Activated CD8-positive, alpha-beta memory T cell treated with anti-CD3 and anti-CD28 coated beads, Interleukin-2, amount 50 U/mL, for 24 hours (primary cell): ENCODE measurements around the gene KREMEN2.
A peak's percentile ranks its signal among the peaks of the same experiment; 100 is the strongest.

ENCODE experiments used
- DNase-seq: peaks from one replicate; pipeline ENCODE4 v3.0.0-alpha.2; 2020; ENCODE audit errors: extremely low read depth

The KREMEN2 gene

DNA sequence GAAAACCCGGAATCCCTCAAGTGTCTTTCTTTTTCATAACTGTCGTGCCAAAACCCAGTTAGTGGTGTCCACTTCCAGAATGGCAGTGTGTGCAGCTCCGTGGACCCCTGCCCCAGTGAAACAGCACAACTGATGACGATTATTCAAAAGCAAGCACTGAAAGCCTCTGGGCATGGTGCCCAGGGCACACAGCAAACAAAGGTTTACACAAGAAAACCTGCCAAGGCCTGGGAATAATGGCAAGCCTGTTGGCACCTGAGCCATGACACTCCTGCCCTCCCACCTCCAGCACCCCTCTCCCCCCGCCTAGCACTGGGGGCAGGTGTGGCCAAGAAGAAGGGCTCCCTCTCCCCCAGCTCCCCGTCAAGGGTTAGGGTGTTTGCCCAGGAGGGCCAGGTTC lies 13.4 kb downstream of the KREMEN2 start:
- DNase-seq, result no peak

DNA sequence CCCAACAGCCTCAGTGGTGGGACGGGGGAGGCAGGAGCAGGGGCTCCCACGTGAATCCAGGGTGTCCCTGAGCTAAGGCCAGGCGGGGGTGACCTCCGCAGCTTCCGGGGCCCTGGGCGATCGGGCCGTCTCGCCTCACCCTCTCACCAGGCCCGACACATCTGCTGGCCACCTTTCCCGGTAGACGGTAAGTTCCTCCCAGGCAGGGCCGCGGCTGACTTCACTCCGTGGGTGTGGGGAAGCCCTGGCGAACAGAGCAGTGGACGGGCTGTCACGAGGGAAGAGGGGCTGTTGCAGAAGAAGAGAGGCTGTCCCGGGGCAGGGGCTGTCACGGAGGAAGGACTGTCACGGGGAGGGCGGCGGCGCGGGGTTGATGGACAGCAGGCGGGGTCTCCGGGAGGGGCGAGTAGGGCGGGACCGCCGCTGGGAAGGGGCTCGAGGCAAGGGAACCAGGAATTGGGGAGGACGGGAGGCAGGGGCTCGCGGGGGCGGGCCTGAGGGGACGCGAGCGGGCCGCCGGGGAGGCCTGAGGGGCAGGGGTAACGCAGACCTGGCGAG lies 15.7 kb downstream of the KREMEN2 start:
- no peak for DNase-seq

DNA sequence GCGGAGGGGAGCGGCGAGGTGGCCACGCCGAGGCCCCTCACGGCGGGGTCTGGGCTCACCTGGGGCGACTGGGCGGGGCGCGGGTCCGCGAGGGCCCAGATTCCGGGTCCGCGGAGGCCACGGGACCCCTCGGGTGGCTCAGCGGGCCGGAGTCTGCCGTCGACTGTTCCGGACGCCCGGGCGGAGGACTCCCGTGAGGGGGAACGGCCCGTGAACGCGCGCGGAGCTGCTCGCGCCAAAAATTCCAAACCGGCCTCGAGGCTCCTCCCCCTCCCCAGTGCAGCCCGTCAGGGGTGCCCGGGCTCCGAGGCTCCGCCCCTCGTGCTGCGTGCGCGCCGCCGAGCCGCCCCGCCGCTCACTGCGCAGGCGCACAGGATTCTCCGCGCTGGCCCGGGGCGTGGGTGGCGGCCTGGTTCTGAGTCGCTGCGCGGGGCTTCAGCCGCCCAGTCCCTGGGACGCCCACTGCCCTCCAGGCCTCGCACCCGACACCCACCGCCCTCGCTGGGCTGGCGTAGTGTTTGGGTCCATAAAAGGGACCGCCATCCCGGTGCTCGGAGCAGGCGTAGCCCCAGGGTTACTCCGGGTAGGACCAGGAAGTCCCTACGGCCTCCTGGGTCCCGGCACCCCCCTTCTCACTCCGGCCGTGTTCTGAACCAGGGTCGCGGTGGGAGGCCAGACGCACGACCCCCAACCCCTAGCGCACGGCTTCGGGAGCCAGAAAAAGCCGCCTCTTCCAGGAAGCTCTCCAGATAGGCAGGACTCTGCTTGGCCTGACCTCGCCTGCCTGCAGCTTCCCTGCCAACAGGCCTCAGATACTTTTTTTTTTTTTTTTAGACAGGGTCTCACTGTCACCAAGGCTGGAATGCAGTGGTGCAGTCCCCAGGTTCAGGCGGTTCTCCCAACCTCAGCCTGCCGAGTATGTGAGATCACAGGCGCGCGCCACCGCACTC lies 16.4 kb downstream of the KREMEN2 start, which contains the start of gene PKMYT1:
PKMYT1 (minus strand) TSS at position 220 of the 950 bp plus-strand sequence. CDS start 789 bp downstream, outside the sequence.
- DNase-seq, result peak; percentile 75

DNA sequence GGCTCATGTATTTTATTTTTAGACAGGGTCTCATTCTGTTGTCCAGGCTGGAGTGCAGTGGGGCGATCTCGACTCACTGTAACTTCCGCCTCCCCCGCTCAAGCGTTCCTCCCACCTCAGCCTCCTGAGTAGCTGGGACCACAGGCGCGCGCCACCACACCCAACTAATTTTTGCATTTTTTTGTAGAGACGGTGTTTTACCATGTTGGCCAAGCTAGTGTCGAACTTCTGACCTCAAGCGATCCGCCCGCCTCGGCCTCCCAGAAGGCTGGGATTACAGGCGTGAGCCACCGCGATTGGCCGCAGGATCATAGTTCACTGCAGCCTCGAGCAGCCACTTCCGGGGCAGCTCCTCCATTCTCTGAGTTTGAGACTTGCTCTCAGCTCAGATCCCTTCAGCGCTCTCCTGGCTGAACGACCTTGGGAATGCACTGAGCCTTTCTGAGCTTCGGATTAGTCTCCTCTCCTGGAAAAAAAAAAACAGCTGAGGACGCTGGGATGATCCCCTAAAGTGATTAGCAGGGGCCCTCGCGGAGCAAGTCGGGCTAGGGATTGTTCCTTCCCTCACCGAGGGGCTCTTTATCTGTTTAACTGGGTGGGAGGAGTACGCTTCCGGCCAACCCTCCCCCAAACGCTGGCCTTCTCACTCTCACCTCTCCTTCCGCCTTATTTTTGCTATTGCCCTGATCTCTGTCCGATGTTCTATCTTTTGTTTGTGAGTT lies 17.3 kb downstream of the KREMEN2 start:
- no peak for DNase-seq

DNA sequence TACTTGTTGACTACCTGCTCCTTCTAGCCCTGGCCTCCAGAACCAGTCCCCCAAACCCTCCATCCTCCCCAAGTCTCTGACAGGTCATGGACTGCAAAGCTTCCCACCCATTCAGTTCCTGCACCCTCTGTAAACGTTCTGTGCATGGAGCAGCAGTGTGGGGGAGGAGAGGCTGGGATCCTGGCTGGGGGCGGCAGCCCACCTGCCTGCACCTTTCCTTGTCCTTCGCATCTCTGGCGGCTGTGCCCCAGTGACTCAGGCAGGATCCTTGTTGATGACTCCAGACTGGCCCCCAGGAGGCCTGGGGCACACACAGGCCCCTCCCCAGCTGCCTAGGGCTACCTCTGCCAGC lies 17.8 kb downstream of the KREMEN2 start:
- no peak for DNase-seq

DNA sequence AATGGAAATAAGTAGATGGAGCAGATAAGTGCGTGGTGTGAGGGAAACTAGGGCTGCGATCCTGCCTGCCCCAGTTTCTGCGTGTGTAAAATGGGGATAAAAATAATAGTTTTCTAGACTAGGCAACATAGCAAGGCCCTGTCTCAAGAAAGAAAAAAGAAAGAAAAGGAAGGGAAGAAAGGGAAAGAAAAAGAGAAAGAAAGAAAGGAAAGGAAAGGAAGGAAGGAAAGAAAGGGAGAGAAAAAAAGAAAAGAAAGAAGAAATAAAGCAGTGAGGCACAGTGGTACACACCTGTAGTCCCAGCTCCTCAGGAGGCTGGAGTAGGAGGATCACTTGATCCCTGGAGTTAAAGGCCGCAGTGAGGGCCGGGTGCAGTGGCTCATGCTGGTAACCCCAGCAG lies 18.3 kb downstream of the KREMEN2 start:
- no peak for DNase-seq

DNA sequence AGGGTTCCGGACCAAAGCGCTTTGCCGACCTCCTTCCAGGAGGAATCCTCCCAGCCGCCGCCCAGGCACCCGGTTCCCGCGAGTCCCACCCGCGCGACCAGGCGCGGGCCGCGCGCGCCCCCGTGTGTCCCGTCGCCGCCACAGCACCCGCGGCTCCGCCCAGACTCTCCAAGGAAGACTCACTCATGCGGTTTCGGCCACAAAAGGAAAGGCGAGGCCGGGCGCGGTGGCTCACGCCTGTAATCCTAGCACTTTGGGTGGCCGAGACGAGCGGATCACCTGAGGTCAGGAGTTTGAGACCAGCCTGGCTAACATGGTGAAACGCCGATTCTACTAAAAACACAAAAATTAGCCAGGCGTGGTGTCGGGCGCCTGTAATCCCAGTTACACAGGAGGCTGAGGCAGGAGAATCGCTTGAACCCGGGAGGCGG lies 19.6 kb downstream of the KREMEN2 start:
- no peak for DNase-seq

DNA sequence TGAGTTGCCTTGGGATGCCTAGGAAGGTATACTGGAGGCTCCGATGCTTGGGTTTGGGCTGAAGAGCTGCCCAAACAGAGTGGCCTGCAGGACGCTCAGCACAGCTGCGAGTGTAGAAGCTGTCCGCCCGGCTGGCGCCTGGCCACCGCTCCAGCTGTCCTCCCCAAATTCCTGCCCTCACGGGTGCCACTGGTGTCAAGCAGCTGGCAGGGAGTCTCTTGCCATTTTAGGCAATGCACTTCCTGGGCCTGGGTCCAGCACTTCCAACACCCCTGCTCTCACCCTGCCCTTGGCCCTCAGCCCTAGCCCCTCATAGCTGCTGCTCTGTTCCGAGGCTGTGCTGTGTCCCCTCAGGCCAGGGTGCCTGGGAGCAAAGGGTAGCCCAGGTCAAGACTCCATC lies 21.4 kb downstream of the KREMEN2 start:
- no peak for DNase-seq

DNA sequence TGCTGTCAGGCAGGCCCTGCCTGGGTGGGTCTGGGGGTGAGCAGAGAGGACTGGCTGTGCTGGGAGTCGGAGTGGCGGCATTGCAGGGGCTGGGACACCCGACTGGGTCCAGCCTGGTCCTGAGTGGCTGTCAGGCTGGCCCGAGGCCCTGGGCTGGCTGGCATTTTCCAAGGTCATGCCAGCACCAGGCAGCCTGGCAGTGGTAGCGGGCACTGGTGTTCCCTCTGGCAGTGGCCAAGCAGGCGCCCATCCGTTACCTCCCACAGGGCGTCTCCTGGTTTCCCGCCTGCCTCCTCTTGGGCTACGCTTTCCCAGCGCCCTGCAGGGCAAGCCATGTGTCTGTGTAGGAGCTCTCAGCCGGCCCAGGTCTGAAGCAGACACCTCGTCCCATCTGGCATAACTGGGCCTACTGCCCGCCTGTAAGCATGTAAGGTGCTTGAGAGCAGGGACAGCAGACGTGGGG lies 21.8 kb downstream of the KREMEN2 start:
- DNase-seq, result no peak

DNA sequence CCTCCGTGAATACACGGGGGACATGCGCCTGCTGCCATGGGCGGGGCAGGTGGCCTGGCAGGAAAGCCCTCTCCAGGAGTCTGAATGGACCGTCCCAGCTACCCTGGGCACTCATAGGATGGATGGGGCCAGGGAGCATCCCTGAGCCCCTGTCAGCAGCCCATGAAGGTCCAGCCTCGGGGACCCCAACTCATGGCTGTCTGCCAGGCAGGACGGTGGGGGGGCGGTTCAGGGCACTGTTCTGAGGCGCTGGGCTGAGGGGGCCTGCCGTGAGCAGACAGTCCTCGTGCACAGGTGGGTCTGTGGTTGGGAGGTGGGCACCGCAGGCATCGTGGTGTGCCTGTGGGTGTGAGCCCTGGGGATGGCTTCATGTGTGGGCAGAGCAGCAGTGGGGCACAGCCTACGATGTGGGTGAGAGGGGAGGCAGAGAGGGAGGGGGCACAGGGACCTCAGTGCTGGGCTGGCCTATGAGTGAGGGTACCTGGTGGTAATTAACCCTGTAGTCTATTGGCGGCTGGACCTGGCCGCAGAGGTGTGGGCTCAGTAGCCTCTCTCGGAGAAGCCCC lies 22.6 kb downstream of the KREMEN2 start:
- no peak for DNase-seq

DNA sequence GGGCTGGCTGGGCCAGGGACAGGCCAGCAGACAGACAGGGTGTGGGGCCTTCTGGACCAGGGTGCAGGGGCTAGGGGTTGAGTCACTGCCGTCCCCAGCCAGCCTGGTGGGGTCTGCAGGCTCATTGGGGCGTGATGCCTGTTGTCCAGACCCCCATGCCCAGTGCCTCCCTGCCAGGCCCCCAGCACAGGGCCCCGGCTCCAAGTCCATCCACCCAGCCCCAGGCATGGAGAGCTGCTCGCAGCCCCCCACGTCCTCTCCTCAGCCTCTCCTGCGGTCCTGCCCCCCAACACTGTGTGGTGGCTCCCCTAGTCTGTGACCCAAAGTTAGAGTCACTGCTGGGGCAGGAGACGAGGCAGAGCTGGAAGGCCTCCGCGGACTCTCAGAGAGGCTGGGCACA lies 23.2 kb downstream of the KREMEN2 start:
- DNase-seq, result no peak

DNA sequence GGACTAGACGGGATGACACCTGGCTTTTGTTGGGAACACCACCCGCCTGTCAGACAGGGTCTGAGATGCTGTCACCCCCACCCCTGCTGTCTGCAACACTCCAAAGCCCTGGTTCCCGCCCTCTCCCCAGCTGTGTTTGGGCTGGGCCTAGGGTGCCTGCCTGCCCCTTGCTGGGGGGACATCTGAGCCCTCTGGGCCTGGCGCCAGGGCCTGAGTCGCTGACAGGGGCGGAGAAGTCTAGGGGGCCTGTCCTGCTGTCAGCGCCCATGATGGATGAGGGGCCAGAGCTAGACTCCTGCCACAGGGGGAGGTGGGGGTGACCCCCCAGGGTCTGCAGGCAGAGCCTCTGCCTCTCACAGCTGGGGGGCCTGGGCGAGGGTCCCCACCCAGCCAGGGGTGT lies 23.8 kb downstream of the KREMEN2 start:
- DNase-seq, result no peak

DNA sequence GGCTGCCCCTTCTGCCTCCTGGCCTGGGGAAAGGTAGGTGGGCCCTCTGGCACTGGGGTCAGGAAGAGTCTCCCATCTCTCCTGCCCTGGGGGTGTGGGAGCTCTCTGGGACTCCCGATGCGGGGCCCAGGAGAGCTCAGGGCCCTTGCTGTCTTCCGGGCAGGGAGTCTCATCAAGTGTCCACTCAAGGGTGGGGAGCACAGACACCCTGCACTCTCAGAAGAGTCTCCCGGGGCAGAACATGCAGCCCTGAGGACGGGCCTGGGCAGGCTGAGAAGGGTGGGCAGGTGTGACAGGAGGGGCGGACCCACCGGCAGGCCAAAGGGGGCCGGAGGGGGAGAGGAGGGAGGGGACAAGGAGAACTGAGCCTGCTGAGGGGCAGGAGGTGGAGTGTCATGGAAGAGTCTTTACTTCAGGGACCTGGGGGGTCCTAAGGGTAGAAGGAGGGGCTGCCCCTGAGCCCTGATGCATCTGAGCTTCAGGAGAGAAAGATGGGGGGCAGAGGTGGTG lies 24.6 kb downstream of the KREMEN2 start:
- DNase-seq, result no peak

DNA sequence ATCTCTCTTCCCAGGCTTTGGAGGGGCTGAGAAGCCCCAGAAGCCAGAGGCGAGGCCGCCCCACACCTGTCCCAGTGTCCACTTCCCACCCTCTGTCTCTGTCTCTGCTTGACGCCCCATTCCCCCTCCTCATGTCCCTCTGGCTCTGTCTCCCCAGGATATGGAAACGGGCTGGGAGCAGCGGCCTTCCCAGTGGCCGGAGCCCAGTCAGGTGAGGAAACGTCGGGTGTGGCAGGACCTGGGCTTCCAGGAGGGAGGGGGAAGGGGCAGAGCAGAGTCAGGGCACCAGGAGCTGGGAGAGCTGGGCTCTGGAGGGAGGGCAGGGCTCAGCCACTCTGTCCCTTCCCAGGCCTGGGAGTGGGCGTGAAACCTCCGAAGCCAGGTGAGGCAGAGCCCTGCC lies 26.8 kb downstream of the KREMEN2 start:
- no peak for DNase-seq

DNA sequence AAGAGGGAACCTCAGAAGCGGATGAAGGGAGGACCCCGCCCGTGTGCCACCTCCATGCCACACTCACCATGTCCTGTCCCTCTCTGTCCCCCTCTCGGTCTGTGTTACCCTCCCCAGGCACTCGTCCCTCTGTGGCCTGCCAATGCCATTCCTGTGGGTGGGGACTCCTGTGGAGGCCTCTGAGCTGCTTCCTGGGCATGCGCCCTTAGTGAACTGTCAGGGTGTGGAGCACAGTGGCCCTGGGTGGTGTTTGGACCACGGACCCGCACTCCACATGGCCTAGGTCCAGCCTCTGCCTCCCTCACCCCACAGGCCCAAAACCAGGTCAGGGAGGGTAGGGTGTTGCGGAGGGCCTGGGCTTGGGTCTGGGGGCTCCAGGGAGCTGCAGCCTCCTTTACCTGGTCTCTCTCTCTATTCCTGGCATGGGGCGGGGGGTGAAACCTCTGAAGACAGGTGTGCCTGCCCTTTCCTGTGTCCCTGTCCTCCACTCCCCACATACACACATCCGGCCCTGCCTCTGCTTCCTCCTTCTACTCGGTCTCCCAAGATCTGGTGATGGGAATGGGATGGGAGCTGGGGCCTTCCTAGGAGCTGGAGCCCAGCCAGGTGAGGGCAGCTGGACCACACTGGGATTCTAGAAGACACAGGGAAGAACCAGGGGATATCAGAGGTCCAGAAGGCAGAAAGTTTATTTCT lies 27.6 kb downstream of the KREMEN2 start:
- DNase-seq, result no peak

DNA sequence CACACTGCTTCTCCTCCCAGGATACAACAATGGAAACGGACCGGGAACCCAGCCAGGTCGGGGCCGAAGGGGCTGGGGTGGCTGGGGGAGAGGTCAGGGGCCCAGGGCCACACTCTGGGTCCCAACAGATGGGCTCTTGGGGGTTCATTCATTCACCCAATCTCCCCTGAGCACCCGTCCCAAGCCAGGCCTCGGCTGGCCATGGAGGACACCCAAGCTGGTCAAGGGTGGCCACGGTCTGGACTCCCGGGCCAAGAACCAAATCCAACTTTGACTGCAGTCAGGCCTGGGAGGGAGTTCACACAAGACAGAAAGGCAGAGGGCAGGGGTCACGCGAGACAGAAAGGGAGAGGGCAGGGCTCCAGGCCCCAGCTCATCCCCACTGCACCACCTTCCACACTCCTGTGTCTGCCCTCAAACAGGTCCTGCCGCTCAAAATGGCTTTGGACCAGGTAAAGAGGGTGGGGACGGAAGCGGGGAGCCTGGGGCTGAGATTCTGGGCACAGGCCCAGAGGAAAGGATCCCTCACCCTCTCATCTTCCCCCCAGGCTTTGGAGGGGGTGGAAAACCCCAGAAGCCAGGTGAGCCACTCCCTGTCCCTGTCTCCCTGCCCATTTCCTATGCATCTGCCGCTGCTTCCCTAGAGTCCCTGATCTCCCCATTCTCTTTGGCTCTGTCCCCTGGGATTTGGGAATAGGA lies 28.5 kb downstream of the KREMEN2 start:
- no peak for DNase-seq

DNA sequence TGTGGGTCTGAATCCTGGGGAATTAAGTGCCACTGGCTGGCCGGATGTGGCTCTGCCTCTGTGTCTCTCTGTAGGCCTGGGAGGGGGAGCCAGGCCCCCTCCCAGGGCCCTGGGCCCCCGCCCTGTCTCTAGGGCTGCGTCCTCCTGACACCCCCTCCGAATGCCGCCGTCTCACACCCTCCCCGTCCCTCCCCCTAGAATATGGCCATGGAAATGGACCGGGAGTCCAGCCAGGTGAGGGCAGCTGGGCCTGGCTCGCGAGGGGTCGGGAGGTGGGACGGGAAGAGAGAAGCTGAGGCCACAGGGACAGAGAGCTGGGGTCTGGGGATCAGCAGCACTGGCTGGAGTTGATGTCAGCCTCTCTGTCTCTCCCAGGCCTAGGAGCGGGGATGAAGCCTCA lies 32.2 kb downstream of the KREMEN2 start:
- no peak for DNase-seq

DNA sequence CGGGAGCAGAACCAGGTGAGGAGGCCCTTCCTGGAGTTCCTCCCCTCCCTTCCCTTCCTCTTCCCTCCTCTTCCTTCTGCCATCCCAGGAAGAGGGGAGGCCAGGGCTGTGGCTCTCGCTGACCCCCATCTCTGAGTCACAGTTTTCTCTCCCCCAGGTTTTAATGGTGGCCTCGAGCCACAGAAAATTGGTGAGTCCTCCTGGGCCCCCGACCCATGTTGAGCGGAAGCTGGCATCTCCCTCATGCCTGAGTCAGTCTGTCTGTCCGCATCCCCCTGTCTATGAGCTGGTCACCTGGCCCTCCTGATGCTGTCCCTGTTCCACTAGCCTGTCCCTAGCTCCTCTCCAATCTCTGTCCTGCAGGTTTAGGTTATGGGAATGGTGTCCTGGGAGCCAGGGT lies 35.9 kb downstream of the KREMEN2 start:
- DNase-seq, result no peak

DNA sequence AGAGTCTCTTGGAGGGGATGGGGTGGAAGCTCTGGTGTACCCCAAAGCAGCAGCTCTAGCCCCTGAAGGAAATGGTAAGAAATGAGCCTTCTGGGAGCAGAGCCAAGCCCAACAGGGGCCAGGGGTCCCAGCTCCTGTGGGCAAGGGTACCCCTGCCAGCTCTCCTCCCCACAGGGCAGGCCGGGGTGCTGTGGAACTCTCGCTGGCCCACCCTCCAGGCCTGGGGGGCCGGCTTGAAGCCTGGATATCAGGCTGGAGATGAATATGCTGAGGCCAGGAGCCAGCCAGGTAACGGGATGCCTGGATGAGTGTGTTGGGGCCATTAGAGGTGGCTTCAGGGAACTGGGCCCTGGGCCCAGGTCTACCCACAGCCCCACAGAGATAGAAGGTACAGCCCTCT lies 36.5 kb downstream of the KREMEN2 start:
- no peak for DNase-seq

DNA sequence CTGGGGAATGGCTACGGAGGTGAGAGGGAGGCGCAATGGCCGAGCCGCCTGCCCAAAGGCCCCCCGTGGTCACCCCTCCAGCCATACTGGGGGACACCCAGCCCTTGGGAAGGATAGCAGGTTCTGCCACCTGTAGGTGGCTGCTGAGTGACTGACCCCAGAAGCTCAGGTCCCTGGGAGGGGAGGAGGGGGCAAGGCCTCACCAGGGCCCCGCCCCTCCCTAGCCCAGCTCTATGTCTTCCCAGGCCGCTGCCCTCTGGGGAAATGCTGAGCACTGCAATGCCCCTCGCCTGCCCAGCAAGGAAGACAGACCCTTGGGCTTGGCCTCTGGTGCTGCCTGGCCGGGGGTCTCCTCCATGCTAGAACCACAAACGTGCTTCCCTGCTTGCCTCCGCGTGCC lies 37.2 kb downstream of the KREMEN2 start:
- no peak for DNase-seq
